GM23338 (cell line): ENCODE measurements around the gene PVR. TPM values are rescaled to one million over a fixed set of nuclear protein-coding genes. Genes with fewer than 3 reads are reported as not detected.

Experiments used
- ATAC-seq: fragments of 200-7000 bp; cut with Tn5 transposase; 3 replicates; pipeline ENCODE4 v1.9.1; 2020
- DNase-seq: peaks from one replicate; pipeline ENCODE4 v3.0.0-alpha.2; 2015; ENCODE audit warnings: low spot score
- H2AFZ ChIP-seq: fragments of 200-600 bp; sonication (generic); 2 replicates; pipeline ENCODE4 v1.8.0; 2016; ENCODE audit warnings: antibody characterized with exemption, mild to moderate bottlenecking, moderate library complexity
- H3F3A ChIP-seq: fragments of 200-600 bp; sonication (generic); replicated peaks from 2 replicates; pipeline ENCODE4 v1.8.0; 2017; ENCODE audit warnings: antibody characterized with exemption, mixed run types, low read depth
- H3K27ac ChIP-seq: fragments of 200-600 bp; sonication (generic); 2 replicates; pipeline ENCODE4 v1.6.1; 2016; ENCODE audit warnings: low read depth
- H3K27me3 ChIP-seq: fragments of 200-600 bp; sonication (generic); 2 replicates; pipeline ENCODE4 v1.8.0; 2016; ENCODE audit warnings: mild to moderate bottlenecking, mixed run types, moderate library complexity; ENCODE audit not compliant: insufficient read depth
- H3K36me3 ChIP-seq: fragments of 200-600 bp; sonication (generic); 2 replicates; pipeline ENCODE4 v1.8.0; 2016; ENCODE audit warnings: mild to moderate bottlenecking; ENCODE audit not compliant: insufficient read depth
- H3K4me1 ChIP-seq: fragments of 200-600 bp; sonication (generic); 2 replicates; pipeline ENCODE4 v1.8.0; 2016; ENCODE audit warnings: mild to moderate bottlenecking, moderate library complexity; ENCODE audit not compliant: insufficient read depth
- H3K4me2 ChIP-seq: fragments of 200-600 bp; sonication (generic); 2 replicates; pipeline ENCODE4 v1.7.1; 2017; ENCODE audit warnings: mixed run types
- H3K4me3 ChIP-seq: fragments of 200-600 bp; sonication (generic); 2 replicates; pipeline ENCODE4 v1.6.1; 2016; ENCODE audit warnings: mixed run types
- H3K79me2 ChIP-seq: fragments of 200-600 bp; sonication (generic); replicated peaks from 2 replicates; pipeline ENCODE4 v1.8.0; 2017; ENCODE audit warnings: mild to moderate bottlenecking; ENCODE audit not compliant: insufficient read depth
- H3K9me2 ChIP-seq: fragments of 200-600 bp; sonication (generic); 2 replicates; pipeline ENCODE4 v1.8.0; 2017; ENCODE audit not compliant: insufficient read depth
- H4K20me1 ChIP-seq: fragments of 200-600 bp; sonication (generic); replicated peaks from 2 replicates; pipeline ENCODE4 v1.8.0; 2017; ENCODE audit warnings: mild to moderate bottlenecking; ENCODE audit not compliant: insufficient read depth
- H3K27ac Mint-ChIP-seq: 2 replicates; pipeline ENCODE4 v1.8.0; 2020; ENCODE audit warnings: inconsistent platforms, mild to moderate bottlenecking, moderate library complexity, mixed read lengths
- H3K27me3 Mint-ChIP-seq: 3 replicates; pipeline ENCODE4 v1.8.0; 2022; ENCODE audit warnings: low read depth, mild to moderate bottlenecking, moderate library complexity, mixed read lengths, inconsistent platforms; ENCODE audit not compliant: insufficient read depth, poor library complexity
- H3K36me3 Mint-ChIP-seq: 3 replicates; pipeline ENCODE4 v1.8.0; 2021; ENCODE audit warnings: low read depth, mild to moderate bottlenecking, inconsistent platforms, moderate library complexity, mixed read lengths
- H3K4me1 Mint-ChIP-seq: 3 replicates; pipeline ENCODE4 v1.8.0; 2020; ENCODE audit warnings: mild to moderate bottlenecking, inconsistent platforms, mixed read lengths
- H3K4me3 Mint-ChIP-seq: 3 replicates; pipeline ENCODE4 v1.8.0; 2021; ENCODE audit warnings: moderate library complexity, mild to moderate bottlenecking, inconsistent platforms, mixed read lengths
- H3K9me3 Mint-ChIP-seq: 3 replicates; pipeline ENCODE4 v1.8.0; 2020; ENCODE audit warnings: moderate library complexity, mild to moderate bottlenecking, inconsistent platforms, mixed read lengths
- CREB1 ChIP-seq: fragments of 250-450 bp; sonication (Bioruptor Pico); IDR thresholded peaks from 2 replicates; pipeline ENCODE4 v1.5.0; 2020; ENCODE audit warnings: low read depth, mild to moderate bottlenecking, moderate library complexity
- EZH2 ChIP-seq: fragments of 200-600 bp; sonication (generic); IDR thresholded peaks from one replicate; pipeline ENCODE4 v1.8.0; 2017; ENCODE audit warnings: antibody characterized with exemption, mild to moderate bottlenecking, low read depth; ENCODE audit not compliant: unreplicated experiment
- NANOG ChIP-seq: IDR thresholded peaks from 2 replicates; pipeline ENCODE4 v1.6.1; 2016; ENCODE audit warnings: antibody characterized with exemption, borderline replicate concordance
- POLR2AphosphoS5 ChIP-seq: IDR thresholded peaks from 2 replicates; pipeline ENCODE4 v1.6.1; 2016; ENCODE audit warnings: antibody characterized with exemption, low read depth
- STAT1 ChIP-seq: IDR thresholded peaks from one replicate; pipeline ENCODE4 v1.6.1; 2016; ENCODE audit warnings: antibody characterized with exemption; ENCODE audit not compliant: unreplicated experiment
- ZNF114 ChIP-seq: fragments of 250-450 bp; sonication (Bioruptor Pico); IDR thresholded peaks from 2 replicates; pipeline ENCODE4 v1.5.0; 2020; ENCODE audit warnings: mild to moderate bottlenecking, moderate library complexity
- ZNF331 ChIP-seq: fragments of 250-450 bp; sonication (Bioruptor Pico); IDR thresholded peaks from 2 replicates; pipeline ENCODE4 v1.5.0; 2020; ENCODE audit warnings: low read depth, mild to moderate bottlenecking, moderate library complexity
- polyA plus RNA-seq: library from polyadenylated mRNA; unstranded; fragments of >200 nt; fragmentation: Nextera tagmentation; extraction: Ambion mirVana; gene quantifications from 2 replicates; pipeline ENCODE4 v1.2.1, GENCODE V29; 2016
- total RNA-seq: library from RNA; depleted of rRNA; stranded (reverse); fragments of >200 nt; shearing (Covaris generic); gene quantifications from 2 replicates; pipeline ENCODE4 v1.2.3, GENCODE V29; 2014
- TF ChIP-seq, protein P1 (sequence below), 2 experiments: fragments of 200-600 bp in 1 of 2; sonication (generic) in 1 of 2; conservative IDR thresholded peaks; 2 replicates each; pipeline versions ENCODE4 v1.5.1 to v1.6.1; 2016 to 2017; ENCODE audit warnings: antibody characterized with exemption in 2 of 2, low read depth in 2 of 2, mild to moderate bottlenecking in 2 of 2, moderate library complexity in 1 of 2
- TF ChIP-seq, protein P2 (sequence below): IDR thresholded peaks from 2 replicates; pipeline ENCODE4 v1.6.1; 2016; ENCODE audit warnings: antibody characterized with exemption
- TF ChIP-seq, protein P3 (sequence below): IDR thresholded peaks from one replicate; pipeline ENCODE4 v1.6.1; 2018; ENCODE audit warnings: antibody characterized with exemption; ENCODE audit not compliant: unreplicated experiment
- TF ChIP-seq, protein P4 (sequence below): fragments of 250-450 bp; sonication (Bioruptor Pico); IDR thresholded peaks from 2 replicates; pipeline ENCODE4 v1.5.0; 2020; ENCODE audit warnings: mild to moderate bottlenecking, moderate library complexity

Gene PVR
- total and polyA plus RNA-seq, 2 experiments from 2014 or later: 4.8 to 19.0 TPM

DNA sequence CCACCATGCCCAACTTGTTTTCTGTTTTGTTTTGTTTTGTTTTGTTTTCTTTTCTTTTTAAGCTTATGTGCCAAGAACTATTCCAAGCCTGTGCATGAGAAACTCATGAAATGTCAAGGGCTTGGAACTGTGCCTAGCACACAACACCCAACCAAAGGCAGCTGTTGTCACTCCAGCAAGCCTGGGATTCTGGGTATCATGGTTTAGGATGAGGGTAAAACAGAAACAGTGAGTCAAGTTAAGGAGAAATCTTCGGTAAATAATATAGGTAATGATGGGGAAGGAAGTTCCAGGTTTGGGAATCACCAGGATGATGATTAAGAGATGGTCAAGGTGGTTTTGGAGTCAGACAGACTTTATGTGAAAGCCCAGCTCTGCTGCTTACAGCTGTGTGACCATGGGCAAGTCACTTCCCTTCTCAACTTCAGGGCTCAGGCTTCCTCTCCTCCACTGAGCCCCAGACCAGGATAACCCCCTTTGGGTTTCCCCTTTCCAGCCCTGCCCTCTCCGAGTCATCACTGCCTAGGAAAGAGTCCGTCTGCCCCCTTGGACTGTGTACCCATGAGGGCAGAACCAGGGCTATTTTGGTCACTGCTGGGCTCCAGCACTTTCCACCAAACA, 5.0 kb downstream of the PVR start:
- H3K36me3 ChIP-seq: peaks cover 17% of the 10 kb centered on the region
- no peaks in the 10 kb centered on the region for H3K9me2 ChIP-seq
- TF ChIP-seq POLR2AphosphoS5 (no peak), NANOG (no peak), STAT1 (no peak), CREB1 (CRISPR knock-in tag) (no peak), ZNF331 (CRISPR knock-in tag) (no peak), EZH2 (no peak), ZNF114 (no peak)
- TF ChIP-seq, protein P1, sequence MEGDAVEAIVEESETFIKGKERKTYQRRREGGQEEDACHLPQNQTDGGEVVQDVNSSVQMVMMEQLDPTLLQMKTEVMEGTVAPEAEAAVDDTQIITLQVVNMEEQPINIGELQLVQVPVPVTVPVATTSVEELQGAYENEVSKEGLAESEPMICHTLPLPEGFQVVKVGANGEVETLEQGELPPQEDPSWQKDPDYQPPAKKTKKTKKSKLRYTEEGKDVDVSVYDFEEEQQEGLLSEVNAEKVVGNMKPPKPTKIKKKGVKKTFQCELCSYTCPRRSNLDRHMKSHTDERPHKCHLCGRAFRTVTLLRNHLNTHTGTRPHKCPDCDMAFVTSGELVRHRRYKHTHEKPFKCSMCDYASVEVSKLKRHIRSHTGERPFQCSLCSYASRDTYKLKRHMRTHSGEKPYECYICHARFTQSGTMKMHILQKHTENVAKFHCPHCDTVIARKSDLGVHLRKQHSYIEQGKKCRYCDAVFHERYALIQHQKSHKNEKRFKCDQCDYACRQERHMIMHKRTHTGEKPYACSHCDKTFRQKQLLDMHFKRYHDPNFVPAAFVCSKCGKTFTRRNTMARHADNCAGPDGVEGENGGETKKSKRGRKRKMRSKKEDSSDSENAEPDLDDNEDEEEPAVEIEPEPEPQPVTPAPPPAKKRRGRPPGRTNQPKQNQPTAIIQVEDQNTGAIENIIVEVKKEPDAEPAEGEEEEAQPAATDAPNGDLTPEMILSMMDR (conservative IDR thresholded peaks at IDR 0.05; ENCODE audit: low read depth in 2 of 2): no peak
- TF ChIP-seq, protein P2, sequence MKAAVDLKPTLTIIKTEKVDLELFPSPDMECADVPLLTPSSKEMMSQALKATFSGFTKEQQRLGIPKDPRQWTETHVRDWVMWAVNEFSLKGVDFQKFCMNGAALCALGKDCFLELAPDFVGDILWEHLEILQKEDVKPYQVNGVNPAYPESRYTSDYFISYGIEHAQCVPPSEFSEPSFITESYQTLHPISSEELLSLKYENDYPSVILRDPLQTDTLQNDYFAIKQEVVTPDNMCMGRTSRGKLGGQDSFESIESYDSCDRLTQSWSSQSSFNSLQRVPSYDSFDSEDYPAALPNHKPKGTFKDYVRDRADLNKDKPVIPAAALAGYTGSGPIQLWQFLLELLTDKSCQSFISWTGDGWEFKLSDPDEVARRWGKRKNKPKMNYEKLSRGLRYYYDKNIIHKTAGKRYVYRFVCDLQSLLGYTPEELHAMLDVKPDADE: no peak
- TF ChIP-seq, protein P3, sequence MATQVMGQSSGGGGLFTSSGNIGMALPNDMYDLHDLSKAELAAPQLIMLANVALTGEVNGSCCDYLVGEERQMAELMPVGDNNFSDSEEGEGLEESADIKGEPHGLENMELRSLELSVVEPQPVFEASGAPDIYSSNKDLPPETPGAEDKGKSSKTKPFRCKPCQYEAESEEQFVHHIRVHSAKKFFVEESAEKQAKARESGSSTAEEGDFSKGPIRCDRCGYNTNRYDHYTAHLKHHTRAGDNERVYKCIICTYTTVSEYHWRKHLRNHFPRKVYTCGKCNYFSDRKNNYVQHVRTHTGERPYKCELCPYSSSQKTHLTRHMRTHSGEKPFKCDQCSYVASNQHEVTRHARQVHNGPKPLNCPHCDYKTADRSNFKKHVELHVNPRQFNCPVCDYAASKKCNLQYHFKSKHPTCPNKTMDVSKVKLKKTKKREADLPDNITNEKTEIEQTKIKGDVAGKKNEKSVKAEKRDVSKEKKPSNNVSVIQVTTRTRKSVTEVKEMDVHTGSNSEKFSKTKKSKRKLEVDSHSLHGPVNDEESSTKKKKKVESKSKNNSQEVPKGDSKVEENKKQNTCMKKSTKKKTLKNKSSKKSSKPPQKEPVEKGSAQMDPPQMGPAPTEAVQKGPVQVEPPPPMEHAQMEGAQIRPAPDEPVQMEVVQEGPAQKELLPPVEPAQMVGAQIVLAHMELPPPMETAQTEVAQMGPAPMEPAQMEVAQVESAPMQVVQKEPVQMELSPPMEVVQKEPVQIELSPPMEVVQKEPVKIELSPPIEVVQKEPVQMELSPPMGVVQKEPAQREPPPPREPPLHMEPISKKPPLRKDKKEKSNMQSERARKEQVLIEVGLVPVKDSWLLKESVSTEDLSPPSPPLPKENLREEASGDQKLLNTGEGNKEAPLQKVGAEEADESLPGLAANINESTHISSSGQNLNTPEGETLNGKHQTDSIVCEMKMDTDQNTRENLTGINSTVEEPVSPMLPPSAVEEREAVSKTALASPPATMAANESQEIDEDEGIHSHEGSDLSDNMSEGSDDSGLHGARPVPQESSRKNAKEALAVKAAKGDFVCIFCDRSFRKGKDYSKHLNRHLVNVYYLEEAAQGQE: no peak
- TF ChIP-seq, protein P4, sequence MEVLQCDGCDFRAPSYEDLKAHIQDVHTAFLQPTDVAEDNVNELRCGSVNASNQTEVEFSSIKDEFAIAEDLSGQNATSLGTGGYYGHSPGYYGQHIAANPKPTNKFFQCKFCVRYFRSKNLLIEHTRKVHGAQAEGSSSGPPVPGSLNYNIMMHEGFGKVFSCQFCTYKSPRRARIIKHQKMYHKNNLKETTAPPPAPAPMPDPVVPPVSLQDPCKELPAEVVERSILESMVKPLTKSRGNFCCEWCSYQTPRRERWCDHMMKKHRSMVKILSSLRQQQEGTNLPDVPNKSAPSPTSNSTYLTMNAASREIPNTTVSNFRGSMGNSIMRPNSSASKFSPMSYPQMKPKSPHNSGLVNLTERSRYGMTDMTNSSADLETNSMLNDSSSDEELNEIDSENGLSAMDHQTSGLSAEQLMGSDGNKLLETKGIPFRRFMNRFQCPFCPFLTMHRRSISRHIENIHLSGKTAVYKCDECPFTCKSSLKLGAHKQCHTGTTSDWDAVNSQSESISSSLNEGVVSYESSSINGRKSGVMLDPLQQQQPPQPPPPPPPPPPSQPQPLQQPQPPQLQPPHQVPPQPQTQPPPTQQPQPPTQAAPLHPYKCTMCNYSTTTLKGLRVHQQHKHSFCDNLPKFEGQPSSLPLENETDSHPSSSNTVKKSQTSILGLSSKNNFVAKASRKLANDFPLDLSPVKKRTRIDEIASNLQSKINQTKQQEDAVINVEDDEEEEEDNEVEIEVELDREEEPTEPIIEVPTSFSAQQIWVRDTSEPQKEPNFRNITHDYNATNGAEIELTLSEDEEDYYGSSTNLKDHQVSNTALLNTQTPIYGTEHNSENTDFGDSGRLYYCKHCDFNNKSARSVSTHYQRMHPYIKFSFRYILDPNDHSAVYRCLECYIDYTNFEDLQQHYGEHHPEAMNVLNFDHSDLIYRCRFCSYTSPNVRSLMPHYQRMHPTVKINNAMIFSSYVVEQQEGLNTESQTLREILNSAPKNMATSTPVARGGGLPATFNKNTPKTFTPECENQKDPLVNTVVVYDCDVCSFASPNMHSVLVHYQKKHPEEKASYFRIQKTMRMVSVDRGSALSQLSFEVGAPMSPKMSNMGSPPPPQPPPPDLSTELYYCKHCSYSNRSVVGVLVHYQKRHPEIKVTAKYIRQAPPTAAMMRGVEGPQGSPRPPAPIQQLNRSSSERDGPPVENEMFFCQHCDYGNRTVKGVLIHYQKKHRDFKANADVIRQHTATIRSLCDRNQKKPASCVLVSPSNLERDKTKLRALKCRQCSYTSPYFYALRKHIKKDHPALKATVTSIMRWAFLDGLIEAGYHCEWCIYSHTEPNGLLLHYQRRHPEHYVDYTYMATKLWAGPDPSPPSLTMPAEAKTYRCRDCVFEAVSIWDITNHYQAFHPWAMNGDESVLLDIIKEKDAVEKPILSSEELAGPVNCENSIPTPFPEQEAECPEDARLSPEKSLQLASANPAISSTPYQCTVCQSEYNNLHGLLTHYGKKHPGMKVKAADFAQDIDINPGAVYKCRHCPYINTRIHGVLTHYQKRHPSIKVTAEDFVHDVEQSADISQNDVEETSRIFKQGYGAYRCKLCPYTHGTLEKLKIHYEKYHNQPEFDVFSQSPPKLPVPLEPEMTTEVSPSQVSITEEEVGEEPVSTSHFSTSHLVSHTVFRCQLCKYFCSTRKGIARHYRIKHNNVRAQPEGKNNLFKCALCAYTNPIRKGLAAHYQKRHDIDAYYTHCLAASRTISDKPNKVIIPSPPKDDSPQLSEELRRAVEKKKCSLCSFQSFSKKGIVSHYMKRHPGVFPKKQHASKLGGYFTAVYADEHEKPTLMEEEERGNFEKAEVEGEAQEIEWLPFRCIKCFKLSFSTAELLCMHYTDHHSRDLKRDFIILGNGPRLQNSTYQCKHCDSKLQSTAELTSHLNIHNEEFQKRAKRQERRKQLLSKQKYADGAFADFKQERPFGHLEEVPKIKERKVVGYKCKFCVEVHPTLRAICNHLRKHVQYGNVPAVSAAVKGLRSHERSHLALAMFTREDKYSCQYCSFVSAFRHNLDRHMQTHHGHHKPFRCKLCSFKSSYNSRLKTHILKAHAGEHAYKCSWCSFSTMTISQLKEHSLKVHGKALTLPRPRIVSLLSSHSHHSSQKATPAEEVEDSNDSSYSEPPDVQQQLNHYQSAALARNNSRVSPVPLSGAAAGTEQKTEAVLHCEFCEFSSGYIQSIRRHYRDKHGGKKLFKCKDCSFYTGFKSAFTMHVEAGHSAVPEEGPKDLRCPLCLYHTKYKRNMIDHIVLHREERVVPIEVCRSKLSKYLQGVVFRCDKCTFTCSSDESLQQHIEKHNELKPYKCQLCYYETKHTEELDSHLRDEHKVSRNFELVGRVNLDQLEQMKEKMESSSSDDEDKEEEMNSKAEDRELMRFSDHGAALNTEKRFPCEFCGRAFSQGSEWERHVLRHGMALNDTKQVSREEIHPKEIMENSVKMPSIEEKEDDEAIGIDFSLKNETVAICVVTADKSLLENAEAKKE (CRISPR knock-in tag): no peak
- H3K4me2 ChIP-seq: no peak overlapping the region
- H3K9me3 Mint-ChIP-seq: no peaks in the 10 kb centered on the region
- H3K4me1 ChIP-seq: peaks cover 3% of the 10 kb centered on the region; the same call in 1 of the 2 replicates
- H2AFZ ChIP-seq: no peak overlapping the region
- no peak overlapping the region for H3K27ac Mint-ChIP-seq
- ATAC-seq: no peak
- peaks cover 5% of the 10 kb centered on the region for H3K27me3 Mint-ChIP-seq
- H3K27me3 ChIP-seq: no peaks in the 10 kb centered on the region
- H3K36me3 Mint-ChIP-seq: peaks cover 40% of the 10 kb centered on the region
- no peak overlapping the region for H3K4me3 Mint-ChIP-seq
- no peak overlapping the region for H3K27ac ChIP-seq
- peaks cover 4% of the 10 kb centered on the region; the same call in 2 of the 3 replicates for H3K4me1 Mint-ChIP-seq
- no peak overlapping the region for H3K4me3 ChIP-seq
- no peaks in the 10 kb centered on the region; the same call in 1 of the 2 replicates for H3F3A ChIP-seq
- DNase-seq: no peak
- peaks cover 11% of the 10 kb centered on the region for H3K79me2 ChIP-seq
- no peaks in the 10 kb centered on the region; the same call in 1 of the 2 replicates for H4K20me1 ChIP-seq
